ENCODE results near the gene ODAM.
"Not testable (repeated sequence)": the region's sequence is repeated elsewhere in the genome, so short reads cannot be mapped to it uniquely, and the experiment has no call there.

DNA sequence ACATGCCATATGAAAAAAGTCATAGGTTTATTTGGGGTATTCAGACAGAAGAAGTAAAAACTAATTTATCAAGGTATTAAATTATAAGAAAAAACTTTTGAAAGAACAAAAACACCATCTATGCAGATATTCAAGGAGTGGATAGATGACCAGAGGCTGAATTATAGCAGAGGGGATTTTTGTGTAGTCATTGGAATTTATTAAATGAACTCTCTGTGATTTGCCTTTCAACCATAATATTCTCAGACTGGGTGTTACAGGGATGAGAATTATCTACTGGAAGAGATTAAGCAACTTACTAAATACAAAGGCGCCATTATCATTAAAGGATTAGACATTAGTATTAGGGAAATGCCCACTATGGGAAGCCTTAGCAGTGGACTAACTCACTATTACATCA lies 21.0 kb downstream of the ODAM start:
- TF ChIP-seq POLR2AphosphoS5 (IDR thresholded peaks at IDR 0.05; ENCODE audit: low read depth, low read length); PAX5 (IDR thresholded peaks at IDR 0.05; ENCODE audit: insufficient read depth, low read length, severe bottlenecking); POLR2A (IDR thresholded peaks at IDR 0.05; ENCODE audit: low read depth, low read length); TAF1 (IDR thresholded peaks at IDR 0.05; ENCODE audit: low read depth, low read length); SPI1 (IDR thresholded peaks at IDR 0.05; ENCODE audit: low read depth, low read length); POU2F2 (IDR thresholded peaks at IDR 0.05; ENCODE audit: low read depth, low read length): not testable (repeated sequence)

Measured in GM12891 (cell line).